Measurements from ENCODE around the gene C1S.
"Not testable (repeated sequence)": the region's sequence is repeated elsewhere in the genome, so short reads cannot be mapped to it uniquely, and the experiment has no call there.

C1S gene

GRCh38 chr12:7060353-7060954 lies at the start of gene C1S:
TSS of gene C1S (plus strand) at chr12:7060718. CDS start at chr12:7061913, 1,195 bp downstream.
- no peak for DNase-seq

DNA sequence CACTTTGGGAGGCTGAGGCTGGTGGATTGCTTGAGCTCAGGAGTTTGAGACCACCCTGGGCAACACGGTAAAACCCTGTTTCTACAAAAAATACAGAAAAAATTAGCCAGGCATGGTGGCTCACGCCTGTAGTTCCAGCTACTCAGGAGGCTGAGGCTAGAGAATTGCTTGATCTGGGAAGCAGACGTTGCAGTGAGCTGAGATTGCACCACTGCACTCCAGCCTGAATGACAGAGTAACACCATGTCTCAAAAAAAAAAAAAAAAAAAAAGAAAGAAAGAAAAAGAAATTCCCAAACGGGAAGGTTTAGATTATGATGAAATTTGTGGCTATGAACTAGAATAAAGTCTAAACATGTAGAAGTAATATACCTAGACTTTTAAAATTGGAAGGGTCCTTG lies 49.1 kb upstream of the C1S start:
- not testable (repeated sequence) for DNase-seq

DNA sequence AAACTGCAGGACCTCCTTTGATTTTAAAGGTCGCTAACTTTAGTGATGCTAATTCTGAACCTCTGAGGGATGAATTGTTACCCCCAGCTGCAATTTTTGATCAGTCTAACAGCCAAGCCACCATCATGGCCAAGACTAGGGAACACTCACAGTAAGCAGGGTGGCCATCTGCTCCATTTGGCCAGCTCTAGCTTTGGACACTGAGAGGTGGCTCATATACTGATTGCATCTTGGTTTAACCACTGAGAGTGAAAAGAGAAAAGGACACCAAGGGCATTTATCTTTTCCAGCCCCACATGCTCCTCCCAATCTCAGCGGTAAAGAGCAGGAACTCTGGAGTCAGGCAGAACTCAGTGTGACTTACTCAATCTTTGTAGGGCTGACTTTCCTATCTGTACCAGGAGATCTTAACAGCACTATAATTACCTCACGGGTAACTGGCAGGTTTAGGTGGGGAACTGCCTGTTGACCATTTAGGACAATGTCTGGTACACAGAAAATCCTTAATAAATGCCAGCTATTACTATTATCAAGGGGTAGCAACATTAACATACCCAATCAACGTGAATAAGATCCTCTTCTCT lies 48.4 kb upstream of the C1S start:
- no peak for DNase-seq

GRCh38 chr12:7013101-7013500 lies 47.4 kb upstream of the C1S start:
- DNase-seq = no peak

DNA sequence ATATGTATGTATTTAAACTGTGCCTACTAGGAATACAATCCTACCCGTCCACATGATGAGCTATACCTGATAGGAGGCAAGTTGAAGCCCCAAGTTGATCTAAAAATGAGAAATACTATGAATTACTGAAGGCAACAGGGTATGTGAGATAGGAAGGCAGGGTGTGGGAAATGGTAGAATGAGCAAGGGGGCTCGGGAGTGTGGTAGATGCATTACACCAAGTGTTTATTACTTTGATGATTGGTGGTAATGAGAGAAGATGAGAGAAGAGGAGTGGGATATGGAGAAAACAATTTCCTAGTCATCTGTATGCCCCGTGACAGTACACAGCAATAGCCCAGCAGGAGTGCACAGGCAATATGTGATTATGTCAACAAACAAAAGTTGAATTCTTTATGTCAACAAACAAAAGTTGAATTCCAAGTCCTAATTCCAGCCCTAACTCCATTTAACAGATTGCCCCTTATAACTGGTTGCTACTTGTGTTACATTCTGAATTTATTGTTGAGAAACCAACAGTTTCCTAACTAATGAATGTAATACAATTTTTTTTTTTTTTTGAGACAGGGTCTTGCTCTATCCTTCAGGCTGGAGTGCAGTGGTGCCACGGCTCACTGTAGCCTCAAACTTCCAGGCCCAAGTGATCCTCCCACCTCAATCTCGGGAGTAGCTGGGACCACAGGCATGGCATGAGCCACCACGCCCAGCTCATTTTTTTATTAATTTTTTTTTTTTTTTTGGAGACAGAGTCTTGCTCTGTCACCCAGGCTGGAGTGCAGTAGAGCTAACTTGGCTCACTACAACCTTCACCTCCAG lies 44.8 kb upstream of the C1S start:
- no peak for DNase-seq

DNA sequence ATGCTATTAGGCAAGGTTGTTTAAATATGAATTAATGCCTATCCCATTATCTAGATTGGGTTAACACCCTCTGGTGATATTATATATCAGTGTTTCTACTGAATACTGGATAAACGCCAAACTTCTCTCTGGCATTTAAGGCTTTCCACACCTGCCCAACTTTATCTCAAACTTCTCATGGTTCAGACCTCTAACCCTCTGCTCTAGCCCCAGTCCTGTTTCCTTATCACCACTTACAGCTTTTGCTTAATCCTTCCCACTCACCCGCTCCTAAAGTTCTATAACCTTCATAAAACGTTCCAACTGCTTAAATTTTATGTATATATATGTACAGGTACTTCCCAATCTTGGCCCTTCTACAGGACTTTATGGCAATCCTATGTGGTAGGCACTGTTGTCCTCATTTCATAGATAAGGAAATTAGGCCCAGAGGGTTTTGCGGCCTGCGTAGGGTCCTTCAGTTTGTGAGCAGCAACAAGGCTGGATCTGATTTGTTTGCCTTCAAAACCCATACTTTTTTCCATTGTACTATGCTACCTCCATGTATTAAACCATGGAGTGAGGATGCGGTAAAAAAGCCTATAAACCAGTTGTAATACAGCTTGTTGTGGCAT lies 43.5 kb upstream of the C1S start:
- no peak for DNase-seq

- DNase-seq = peak in 1 of 2 experiments; percentile 68
Observed at GRCh38 chr12:7017870-7018349, 42.6 kb upstream of the C1S start.

- peak; percentile 94 to 98 for DNase-seq
Observed at GRCh38 chr12:7018350-7019042, 42.0 kb upstream of the C1S start, which contains the start of gene LPCAT3. TSS of gene LPCAT3 (minus strand) at chr12:7018476. CDS start at chr12:7018424, 52 bp downstream.

- DNase-seq = no peak
Observed at GRCh38 chr12:7019043-7019569, 41.4 kb upstream of the C1S start.

GRCh38 chr12:7021956-7022355 lies 38.6 kb upstream of the C1S start:
- DNase-seq = no peak

GRCh38 chr12:7023114-7023513 lies 37.4 kb upstream of the C1S start:
- DNase-seq = no peak

- DNase-seq = no peak
Observed at GRCh38 chr12:7026854-7027253, 33.7 kb upstream of the C1S start.

DNA sequence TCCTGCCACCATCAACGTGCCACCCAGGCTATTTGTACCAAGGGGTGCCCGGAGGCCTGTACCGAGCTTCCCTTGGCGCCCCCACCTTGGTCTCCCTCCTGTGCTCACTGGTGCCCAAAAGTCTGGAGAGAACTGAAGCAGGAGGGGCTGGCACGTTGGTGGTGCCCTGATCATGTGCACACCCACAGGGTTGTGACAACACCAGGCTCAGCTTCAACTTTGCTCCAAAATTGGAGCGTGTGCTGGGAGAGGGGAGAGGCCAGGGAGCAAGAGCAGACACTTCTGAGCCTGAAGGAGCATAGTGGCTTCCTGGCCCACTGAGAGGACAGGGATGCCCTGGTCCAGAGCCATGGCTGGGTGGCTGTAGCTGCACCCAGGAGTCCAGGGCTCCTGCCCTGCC lies 29.2 kb upstream of the C1S start:
- DNase-seq = no peak

GRCh38 chr12:7032990-7033389 lies 27.5 kb upstream of the C1S start:
- DNase-seq = no peak

- DNase-seq = no peak
Observed at GRCh38 chr12:7034464-7034863, 26.1 kb upstream of the C1S start.

DNA sequence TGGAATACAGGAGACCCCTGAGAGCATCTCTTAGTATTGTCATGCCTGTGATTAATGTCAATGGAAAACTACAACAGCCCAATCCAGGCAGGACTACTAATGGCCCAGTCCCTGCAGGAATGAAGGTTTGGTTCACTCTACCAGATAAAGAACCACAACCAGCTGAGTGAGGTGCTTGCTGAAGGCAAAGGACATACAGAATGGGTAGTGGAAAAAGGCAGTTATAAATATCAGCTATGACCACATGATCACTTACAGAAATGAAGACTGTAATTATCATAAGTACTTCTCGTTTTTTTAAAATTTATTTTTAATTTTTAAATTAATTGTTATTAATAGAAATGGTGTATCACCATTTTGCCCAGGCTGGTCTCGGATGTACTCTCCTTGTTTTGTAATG lies 25.1 kb upstream of the C1S start:
- DNase-seq = no peak

GRCh38 chr12:7037411-7037810 lies 23.1 kb upstream of the C1S start:
- not testable (repeated sequence) for DNase-seq

DNA sequence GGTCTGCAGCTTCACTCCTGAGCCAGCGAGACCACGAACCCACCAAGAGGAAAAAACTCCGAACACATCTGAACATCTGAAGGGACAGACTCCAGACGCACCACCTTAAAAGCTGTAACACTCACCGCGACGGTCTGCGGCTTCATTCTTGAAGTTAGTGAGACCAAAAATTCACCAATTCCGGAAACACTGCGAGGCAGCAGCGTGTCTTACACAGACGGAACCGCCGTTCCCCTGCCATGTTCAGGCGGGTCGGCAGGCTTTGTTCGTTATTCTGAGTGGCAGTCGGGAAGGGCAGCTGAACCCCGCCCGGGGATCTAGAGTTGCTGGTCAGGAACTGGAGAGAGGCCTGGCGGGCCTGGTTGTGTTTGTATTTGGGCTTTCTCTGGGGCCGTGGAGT lies 21.9 kb upstream of the C1S start:
- DNase-seq = no peak

- DNase-seq = no peak
Observed at GRCh38 chr12:7039403-7039802, 21.1 kb upstream of the C1S start.

- no peak for DNase-seq
Observed at GRCh38 chr12:7042842-7043241, 17.7 kb upstream of the C1S start.

DNA sequence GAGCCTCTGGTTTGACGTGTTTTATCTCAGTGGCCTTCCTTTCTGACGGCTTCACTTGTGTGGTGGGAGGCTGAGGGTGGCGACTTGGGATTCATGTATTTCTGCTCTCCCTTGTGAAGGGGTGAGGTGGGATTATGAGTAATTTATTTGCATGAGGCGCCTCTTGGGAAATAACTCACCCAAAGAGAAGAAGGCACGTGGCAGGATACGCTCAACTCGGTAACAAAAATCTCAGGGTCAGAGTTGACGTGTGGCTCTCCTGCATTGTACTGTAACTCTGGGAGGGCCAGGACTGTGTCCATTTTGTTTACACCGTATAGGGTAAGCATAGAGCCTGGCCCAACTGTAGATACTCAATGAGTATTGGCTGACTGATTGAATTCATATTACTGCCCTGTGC lies 14.6 kb upstream of the C1S start:
- DNase-seq = no peak

GRCh38 chr12:7046383-7047105 lies 14.0 kb upstream of the C1S start:
- no peak for DNase-seq

All from NCI-H187 (cell line).